Natural killer cell (primary cell): Measurements from ENCODE around the gene TMEM253. TPM values are rescaled to one million over a fixed set of nuclear protein-coding genes. Genes with fewer than 3 reads are reported as not detected.

Source experiments
- ATAC-seq, 3 donors: fragments of 150-1000 bp in 2 of 3; fragments of 200-7000 bp in 1 of 3; cut with Tn5 transposase; 1 replicate in 1 of 3; 2 replicates in 2 of 3; pipeline ENCODE4 v1.10.0; 2021; ENCODE audit warnings: mild to moderate bottlenecking in 2 of 3, moderate library complexity in 2 of 3
- DNase-seq, 2 donors: peaks; one replicate each; pipeline versions ENCODE4 v3.0.0 to v3.0.0-alpha.2; 2013 to 2021; ENCODE audit warnings: mixed read lengths in 1 of 2
- H3K27ac ChIP-seq: one replicate; pipeline ENCODE4 v1.5.1; 2013; ENCODE audit warnings: mild to moderate bottlenecking, low read length
- H3K27me3 ChIP-seq: one replicate; pipeline ENCODE4 v1.6.1; 2013; ENCODE audit warnings: low read length; ENCODE audit not compliant: control insufficient read depth, insufficient read depth
- H3K36me3 ChIP-seq: one replicate; pipeline ENCODE4 v1.6.1; 2013; ENCODE audit warnings: low read length; ENCODE audit not compliant: control insufficient read depth, insufficient read depth
- H3K4me1 ChIP-seq: one replicate; pipeline ENCODE4 v1.6.1; 2013; ENCODE audit warnings: low read length; ENCODE audit not compliant: control insufficient read depth, insufficient read depth
- H3K4me3 ChIP-seq: one replicate; pipeline ENCODE4 v1.5.1; 2013; ENCODE audit warnings: low read length
- H3K9me3 ChIP-seq: one replicate; pipeline ENCODE4 v1.6.1; 2013; ENCODE audit warnings: low read length; ENCODE audit not compliant: control insufficient read depth, insufficient read depth
- H3K27ac Mint-ChIP-seq, 2 donors: one replicate each; pipeline ENCODE4 v1.8.0; 2022; ENCODE audit warnings: mild to moderate bottlenecking in 2 of 2, mixed read lengths in 2 of 2, moderate library complexity in 1 of 2
- H3K27me3 Mint-ChIP-seq, 2 donors: one replicate each; pipeline ENCODE4 v1.8.0; 2022; ENCODE audit warnings: low read depth in 2 of 2, mixed read lengths in 2 of 2
- H3K36me3 Mint-ChIP-seq: one replicate; pipeline ENCODE4 v1.8.0; 2022; ENCODE audit warnings: mixed read lengths
- H3K4me1 Mint-ChIP-seq, 2 donors: one replicate each; pipeline ENCODE4 v1.8.0; 2022; ENCODE audit warnings: mixed read lengths in 2 of 2
- H3K4me3 Mint-ChIP-seq: one replicate; pipeline ENCODE4 v1.8.0; 2022; ENCODE audit warnings: mild to moderate bottlenecking, moderate library complexity, mixed read lengths
- H3K9me3 Mint-ChIP-seq, 2 donors: one replicate each; pipeline ENCODE4 v1.8.0; 2022; ENCODE audit warnings: mixed read lengths in 2 of 2
- CTCF ChIP-seq: fragments of 200-600 bp; IDR thresholded peaks from one replicate; pipeline ENCODE4 v1.8.0; 2022; ENCODE audit warnings: antibody characterized with exemption
- WGBS: methylation state at CpG from one replicate; pipeline ENCODE4 v1.1.7; 2013; ENCODE audit warnings: missing lambda C conversion rate; ENCODE audit not compliant: insufficient coverage; 5-methylcytosine and 5-hydroxymethylcytosine counted together
- intact Hi-C: fragments of 100-400 bp; cut with micrococcal nuclease; formaldehyde crosslinking; loops from one replicate; pipeline ENCODE4 v1.14.2; 2022
- total RNA-seq, 4 donors: library from RNA; stranded (reverse); fragments of 120-200 nt in 1 of 4; gene quantifications; one replicate each; pipeline versions ENCODE4 v1.2.3 to v1.2.4, GENCODE V29; 2013 to 2022

TMEM253 gene
- total RNA-seq, 3 donors from 2014 or later (not counting 1 experiment from before 2014, with no cell fraction given) = 0.40 TPM; not detected in 2

GRCh38 chr14:21070083-21070609 is 30.7 kb upstream of the TMEM253 start, which contains the start of gene ARHGEF40:
ARHGEF40 (plus strand) TSS chr14:21070304; CDS start chr14:21070397, 93 bp downstream.
- peaks cover 37% of the 10 kb centered on the region for H3K27me3 ChIP-seq
- Mint-ChIP-seq H3K36me3 (no peaks in the 10 kb centered on the region), H3K27ac (peak within 1 kb of the TSS; percentile 51 to 88), H3K27me3 (peaks cover 70 to 77% of the 10 kb centered on the region in 2 donors), H3K4me1 (peaks cover 31 to 41% of the 10 kb centered on the region in 2 donors), H3K9me3 (no peaks in the 10 kb centered on the region), H3K4me3 (peak within 1 kb of the TSS; percentile 89)
- peak within 1 kb of the TSS; percentile 30 for H3K4me3 ChIP-seq
- DNase-seq = peak in 1 of 2 donors; percentile 61
- H3K9me3 ChIP-seq = no peaks in the 10 kb centered on the region
- no peak within 1 kb of the TSS for H3K27ac ChIP-seq
- intact Hi-C loops = loop anchor here (2.0 kb wide), 1 partner anchor 17 kb away; no protein-coding TSS in a partner anchor
- ATAC-seq = peak; percentile 9 to 18 (median 14)
- no peak for TF ChIP-seq CTCF
- H3K4me1 ChIP-seq = peaks cover 44% of the 10 kb centered on the region
- under 1% methylated on average over 63 of the region's 63 CpGs for WGBS
- no peaks in the 10 kb centered on the region for H3K36me3 ChIP-seq

GRCh38 chr14:21070610-21071224 is 30.1 kb upstream of the TMEM253 start:
- ATAC-seq = peak; percentile 27 to 33 (median 31)
- H3K4me3 ChIP-seq = peak overlapping the region; percentile 30
- peaks cover 64 to 71% of the 10 kb centered on the region in 2 donors for H3K27me3 Mint-ChIP-seq

GRCh38 chr14:21071225-21072030 is 29.4 kb upstream of the TMEM253 start:
- intact Hi-C loops = loop anchor here (2.0 kb wide), 1 partner anchor 15 kb away; no protein-coding TSS in a partner anchor
- TF ChIP-seq CTCF = no peak
- Histone ChIP-seq H3K27me3 (peaks cover 37% of the 10 kb centered on the region), H3K4me3 (peak overlapping the region; percentile 30), H3K4me1 (peaks cover 44% of the 10 kb centered on the region), H3K27ac (no peak overlapping the region), H3K9me3 (no peaks in the 10 kb centered on the region), H3K36me3 (no peaks in the 10 kb centered on the region)
- H3K4me3 Mint-ChIP-seq = peak overlapping the region; percentile 89
- no peaks in the 10 kb centered on the region for H3K36me3 Mint-ChIP-seq
- ATAC-seq = peak; percentile 52 to 64 (median 61)
- peak; percentile 37 to 61 for DNase-seq
- peaks cover 31 to 41% of the 10 kb centered on the region in 2 donors for H3K4me1 Mint-ChIP-seq
- 1% methylated on average over 37 of the region's 37 CpGs for WGBS
- H3K27ac Mint-ChIP-seq = peak overlapping the region; percentile 51 to 88
- H3K27me3 Mint-ChIP-seq = peaks cover 60 to 64% of the 10 kb centered on the region in 2 donors
- no peaks in the 10 kb centered on the region for H3K9me3 Mint-ChIP-seq

More at GRCh38 chr14:21070610-21071224, 30.1 kb upstream of the TMEM253 start:
- Mint-ChIP-seq H3K36me3 (no peaks in the 10 kb centered on the region), H3K9me3 (no peaks in the 10 kb centered on the region), H3K27ac (peak overlapping the region; percentile 51 to 88), H3K4me1 (peaks cover 31 to 41% of the 10 kb centered on the region in 2 donors), H3K4me3 (peak overlapping the region; percentile 89)
- Histone ChIP-seq H3K27ac (no peak overlapping the region), H3K36me3 (no peaks in the 10 kb centered on the region), H3K9me3 (no peaks in the 10 kb centered on the region), H3K4me1 (peaks cover 44% of the 10 kb centered on the region), H3K27me3 (peaks cover 37% of the 10 kb centered on the region)
- DNase-seq = peak in 1 of 2 donors; percentile 57
- intact Hi-C loops = loop anchor here (2.0 kb wide), 1 partner anchor 16 kb away; no protein-coding TSS in a partner anchor
- no peak for TF ChIP-seq CTCF
- WGBS = 1% methylated on average over 23 of the region's 23 CpGs
